A549 (cell line): Measurements from ENCODE around the gene SOX18.

Experiments used
- ESRRA ChIP-seq: fragments of 150-350 bp; IDR thresholded peaks from 2 replicates; pipeline ENCODE4 v1.6.1; 2014; ENCODE audit warnings: mild to moderate bottlenecking, low read length, borderline replicate concordance
- HOXB13 ChIP-seq: fragments of 250-450 bp; sonication (Bioruptor Pico); IDR thresholded peaks from 2 replicates; pipeline ENCODE4 v1.5.0; 2020; ENCODE audit warnings: low read depth, mild to moderate bottlenecking, moderate library complexity
- KDM5A ChIP-seq: fragments of 200-600 bp; sonication (generic); IDR thresholded peaks from 2 replicates; pipeline ENCODE4 v1.6.1; 2016; ENCODE audit warnings: antibody characterized with exemption, mild to moderate bottlenecking
- RFX5 ChIP-seq: fragments of 450-650 bp; IDR thresholded peaks from 2 replicates; pipeline ENCODE4 v1.7.1; 2014; ENCODE audit warnings: antibody characterized with exemption, mild to moderate bottlenecking, moderate library complexity
- TF ChIP-seq, protein P1 (sequence below): IDR thresholded peaks from 2 replicates; pipeline ENCODE4 v1.6.1; 2012; ENCODE audit warnings: low read depth, borderline replicate concordance
- TF ChIP-seq, protein P2 (sequence below): fragments of >200 bp; sonication (Bioruptor Twin); formaldehyde crosslinking; IDR thresholded peaks from 3 replicates; pipeline ENCODE4 v1.5.1; 2016

DNA sequence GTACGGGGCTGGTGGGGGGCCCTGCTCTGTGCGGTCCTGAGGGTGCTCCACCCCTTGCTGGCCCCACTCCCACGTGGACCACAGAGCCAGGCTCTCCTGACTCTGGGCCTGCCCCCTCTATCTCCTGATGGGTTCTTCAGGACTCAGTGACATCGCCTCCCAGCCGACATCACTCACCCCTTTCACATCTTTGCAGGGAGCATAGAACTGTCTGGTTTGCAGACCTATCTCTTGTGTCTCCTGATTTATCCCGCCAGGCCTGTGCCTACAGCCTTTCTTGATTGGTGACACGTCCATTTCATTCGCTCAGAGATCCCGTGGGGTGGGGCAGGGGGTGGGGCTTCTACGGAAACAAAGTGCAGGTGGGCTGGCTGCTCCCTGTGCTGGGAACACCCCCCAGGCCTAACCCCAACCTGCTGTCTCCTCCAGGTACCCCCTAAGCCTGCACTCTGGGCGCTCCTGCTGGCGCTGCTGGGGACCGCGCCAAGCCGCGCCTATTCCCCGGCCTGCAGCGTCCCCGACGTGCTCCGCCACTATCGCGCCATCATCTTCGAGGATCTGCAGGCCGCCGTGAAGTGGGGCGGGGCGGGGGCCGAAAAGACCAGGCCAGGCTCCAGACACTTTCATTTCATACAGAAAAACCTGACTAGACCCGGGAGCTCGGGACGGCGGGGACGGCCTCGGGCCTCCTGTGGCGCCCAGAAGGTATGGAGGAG, 11.8 kb downstream of the SOX18 start:
- TF ChIP-seq RFX5 (no peak), HOXB13 (no peak), ESRRA (no peak), KDM5A (no peak)
- TF ChIP-seq, protein P1, sequence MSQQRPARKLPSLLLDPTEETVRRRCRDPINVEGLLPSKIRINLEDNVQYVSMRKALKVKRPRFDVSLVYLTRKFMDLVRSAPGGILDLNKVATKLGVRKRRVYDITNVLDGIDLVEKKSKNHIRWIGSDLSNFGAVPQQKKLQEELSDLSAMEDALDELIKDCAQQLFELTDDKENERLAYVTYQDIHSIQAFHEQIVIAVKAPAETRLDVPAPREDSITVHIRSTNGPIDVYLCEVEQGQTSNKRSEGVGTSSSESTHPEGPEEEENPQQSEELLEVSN: no peak
- TF ChIP-seq, protein P2, sequence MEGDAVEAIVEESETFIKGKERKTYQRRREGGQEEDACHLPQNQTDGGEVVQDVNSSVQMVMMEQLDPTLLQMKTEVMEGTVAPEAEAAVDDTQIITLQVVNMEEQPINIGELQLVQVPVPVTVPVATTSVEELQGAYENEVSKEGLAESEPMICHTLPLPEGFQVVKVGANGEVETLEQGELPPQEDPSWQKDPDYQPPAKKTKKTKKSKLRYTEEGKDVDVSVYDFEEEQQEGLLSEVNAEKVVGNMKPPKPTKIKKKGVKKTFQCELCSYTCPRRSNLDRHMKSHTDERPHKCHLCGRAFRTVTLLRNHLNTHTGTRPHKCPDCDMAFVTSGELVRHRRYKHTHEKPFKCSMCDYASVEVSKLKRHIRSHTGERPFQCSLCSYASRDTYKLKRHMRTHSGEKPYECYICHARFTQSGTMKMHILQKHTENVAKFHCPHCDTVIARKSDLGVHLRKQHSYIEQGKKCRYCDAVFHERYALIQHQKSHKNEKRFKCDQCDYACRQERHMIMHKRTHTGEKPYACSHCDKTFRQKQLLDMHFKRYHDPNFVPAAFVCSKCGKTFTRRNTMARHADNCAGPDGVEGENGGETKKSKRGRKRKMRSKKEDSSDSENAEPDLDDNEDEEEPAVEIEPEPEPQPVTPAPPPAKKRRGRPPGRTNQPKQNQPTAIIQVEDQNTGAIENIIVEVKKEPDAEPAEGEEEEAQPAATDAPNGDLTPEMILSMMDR: no peak
